ENCODE measurements around the gene SEC61G. TPM values are rescaled to one million over a fixed set of nuclear protein-coding genes. Genes with fewer than 3 reads are reported as not detected.

The SEC61G gene
- total RNA-seq, 1 donor from 2014 or later: 129 TPM

DNA sequence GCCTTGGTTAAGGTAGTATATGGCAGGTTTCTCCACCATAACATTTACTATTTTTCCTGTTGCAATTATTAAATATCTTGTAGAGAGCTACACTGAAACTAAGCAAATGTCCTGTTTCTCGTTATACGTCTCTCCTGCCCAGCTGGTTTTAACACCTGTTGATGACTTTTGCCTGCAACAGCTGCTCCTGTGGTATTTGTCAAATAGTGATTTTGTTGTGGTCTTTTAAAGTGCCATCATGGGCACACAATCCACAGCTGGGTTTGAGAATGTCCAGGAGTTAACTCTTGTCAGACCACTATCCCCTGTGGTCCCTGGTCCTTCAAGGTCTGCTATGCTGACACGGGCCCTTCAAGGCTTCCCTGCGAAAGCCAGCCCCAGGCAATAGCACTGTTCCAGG is 24.9 kb upstream of the SEC61G start:
- TF ChIP-seq CTCF (IDR thresholded peaks at IDR 0.05; ENCODE audit: unreplicated experiment): no peak
- no peak overlapping the region for H3K27ac Mint-ChIP-seq (ENCODE audit: unreplicated experiment)
- H3K4me3 Mint-ChIP-seq (ENCODE audit: unreplicated experiment): no peak overlapping the region

GRCh38 chr7:54782829-54783228 is 23.8 kb upstream of the SEC61G start:
- no peak for DNase-seq (ENCODE audit: low spot score)
- no peak overlapping the region for H3K27ac Mint-ChIP-seq (ENCODE audit: unreplicated experiment)
- TF ChIP-seq CTCF (IDR thresholded peaks at IDR 0.05; ENCODE audit: unreplicated experiment): no peak
- H3K9me3 Mint-ChIP-seq (ENCODE audit: unreplicated experiment): no peaks in the 10 kb centered on the region
- H3K27me3 Mint-ChIP-seq (ENCODE audit: unreplicated experiment): peaks cover 2% of the 10 kb centered on the region
- peaks cover 9% of the 10 kb centered on the region for H3K4me1 Mint-ChIP-seq (ENCODE audit: unreplicated experiment)
- no peak overlapping the region for H3K4me3 Mint-ChIP-seq (ENCODE audit: unreplicated experiment)
- H3K36me3 Mint-ChIP-seq (ENCODE audit: low read depth, unreplicated experiment): no peaks in the 10 kb centered on the region

More for the DNA sequence above, 24.9 kb upstream of the SEC61G start:
- H3K27me3 Mint-ChIP-seq (ENCODE audit: unreplicated experiment): peaks cover 2% of the 10 kb centered on the region
- no peaks in the 10 kb centered on the region for H3K9me3 Mint-ChIP-seq (ENCODE audit: unreplicated experiment)
- H3K4me1 Mint-ChIP-seq (ENCODE audit: unreplicated experiment): peaks cover 16% of the 10 kb centered on the region
- no peak for DNase-seq (ENCODE audit: low spot score)
- H3K36me3 Mint-ChIP-seq (ENCODE audit: low read depth, unreplicated experiment): no peaks in the 10 kb centered on the region

DNA sequence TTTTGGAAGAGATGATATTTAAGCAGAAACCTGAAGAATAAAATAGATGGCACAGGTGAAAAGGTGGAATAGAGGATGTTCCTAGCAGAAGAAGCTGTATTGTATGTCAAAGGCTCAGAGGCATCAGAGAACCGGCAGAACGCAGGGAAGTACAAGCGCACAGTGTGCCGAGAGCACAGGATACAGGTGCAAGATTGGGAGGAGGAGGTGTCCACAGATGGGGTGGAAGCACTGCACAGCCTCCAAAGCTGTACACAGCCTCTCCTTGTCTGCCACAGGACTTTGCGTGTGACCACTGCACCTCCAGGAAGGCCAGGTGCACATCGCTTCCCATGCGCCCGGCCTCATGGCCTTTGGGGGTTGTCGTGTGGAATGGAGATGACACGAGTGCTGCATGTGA is 23.3 kb upstream of the SEC61G start:
- DNase-seq (ENCODE audit: low spot score): no peak
- Mint-ChIP-seq H3K9me3 (ENCODE audit: unreplicated experiment) (no peaks in the 10 kb centered on the region), H3K4me3 (ENCODE audit: unreplicated experiment) (no peak overlapping the region), H3K4me1 (ENCODE audit: unreplicated experiment) (peaks cover 6% of the 10 kb centered on the region), H3K36me3 (ENCODE audit: low read depth, unreplicated experiment) (no peaks in the 10 kb centered on the region), H3K27me3 (ENCODE audit: unreplicated experiment) (peaks cover 2% of the 10 kb centered on the region), H3K27ac (ENCODE audit: unreplicated experiment) (no peak overlapping the region)
- no peak for TF ChIP-seq CTCF (IDR thresholded peaks at IDR 0.05; ENCODE audit: unreplicated experiment)

DNA sequence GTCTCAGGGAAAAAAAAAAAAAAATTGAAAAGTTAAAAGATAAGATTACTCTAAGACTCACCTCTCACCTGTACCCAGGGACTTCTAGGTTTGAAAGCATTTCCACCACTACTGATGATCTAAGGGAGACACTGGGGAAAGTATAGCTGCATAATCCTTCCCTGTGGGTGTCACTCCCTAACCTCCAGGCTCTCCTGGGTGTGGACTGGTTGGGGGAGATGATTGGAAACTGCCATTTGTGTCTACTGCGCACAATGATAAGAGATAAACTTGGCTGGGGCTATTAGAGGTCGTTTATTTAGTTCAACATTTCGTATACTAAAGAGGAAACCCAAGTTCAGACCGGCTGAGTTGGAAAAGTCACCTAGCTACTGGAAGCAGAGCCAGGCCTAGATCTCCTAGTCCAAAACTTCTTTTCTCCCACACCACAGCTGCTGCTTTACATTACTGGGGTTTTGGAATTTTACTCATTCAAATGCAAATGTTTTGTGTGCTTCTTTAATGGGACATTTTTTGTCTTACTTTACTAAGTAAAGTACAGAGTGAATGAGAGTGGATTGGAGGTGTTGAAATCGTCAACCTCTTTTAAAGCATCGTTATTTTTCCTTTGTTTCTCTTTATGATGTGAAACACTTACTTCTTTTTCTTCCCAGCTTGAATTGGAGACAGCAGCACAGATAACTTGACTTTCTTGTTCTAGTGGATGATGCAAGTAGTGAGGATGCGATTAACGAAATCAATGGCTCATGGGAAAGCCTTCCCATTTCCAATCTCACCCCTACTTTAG is 22.3 kb upstream of the SEC61G start:
- no peaks in the 10 kb centered on the region for H3K9me3 Mint-ChIP-seq (ENCODE audit: unreplicated experiment)
- no peak overlapping the region for H3K27ac Mint-ChIP-seq (ENCODE audit: unreplicated experiment)
- no peak overlapping the region for H3K4me3 Mint-ChIP-seq (ENCODE audit: unreplicated experiment)

More for the DNA sequence above, 22.3 kb upstream of the SEC61G start:
- peaks cover 6% of the 10 kb centered on the region for H3K4me1 Mint-ChIP-seq (ENCODE audit: unreplicated experiment)
- no peak for DNase-seq (ENCODE audit: low spot score)
- H3K27me3 Mint-ChIP-seq (ENCODE audit: unreplicated experiment): peaks cover 2% of the 10 kb centered on the region
- TF ChIP-seq CTCF (IDR thresholded peaks at IDR 0.05; ENCODE audit: unreplicated experiment): no peak
- no peaks in the 10 kb centered on the region for H3K36me3 Mint-ChIP-seq (ENCODE audit: low read depth, unreplicated experiment)
